GM19468 (cell line): ENCODE results near the gene MICAL2.
A peak's percentile ranks its signal among the peaks of the same experiment; 100 is the strongest.

Source experiments
- ATAC-seq: cut with Tn5 transposase; IDR thresholded peaks from one replicate; pipeline ENCODE4 v1.9.1; 2021; ENCODE audit warnings: mild to moderate bottlenecking, moderate library complexity, moderate number of reproducible peaks; ENCODE audit not compliant: unreplicated experiment; ENCODE audit errors: extremely low read depth

MICAL2 gene

DNA sequence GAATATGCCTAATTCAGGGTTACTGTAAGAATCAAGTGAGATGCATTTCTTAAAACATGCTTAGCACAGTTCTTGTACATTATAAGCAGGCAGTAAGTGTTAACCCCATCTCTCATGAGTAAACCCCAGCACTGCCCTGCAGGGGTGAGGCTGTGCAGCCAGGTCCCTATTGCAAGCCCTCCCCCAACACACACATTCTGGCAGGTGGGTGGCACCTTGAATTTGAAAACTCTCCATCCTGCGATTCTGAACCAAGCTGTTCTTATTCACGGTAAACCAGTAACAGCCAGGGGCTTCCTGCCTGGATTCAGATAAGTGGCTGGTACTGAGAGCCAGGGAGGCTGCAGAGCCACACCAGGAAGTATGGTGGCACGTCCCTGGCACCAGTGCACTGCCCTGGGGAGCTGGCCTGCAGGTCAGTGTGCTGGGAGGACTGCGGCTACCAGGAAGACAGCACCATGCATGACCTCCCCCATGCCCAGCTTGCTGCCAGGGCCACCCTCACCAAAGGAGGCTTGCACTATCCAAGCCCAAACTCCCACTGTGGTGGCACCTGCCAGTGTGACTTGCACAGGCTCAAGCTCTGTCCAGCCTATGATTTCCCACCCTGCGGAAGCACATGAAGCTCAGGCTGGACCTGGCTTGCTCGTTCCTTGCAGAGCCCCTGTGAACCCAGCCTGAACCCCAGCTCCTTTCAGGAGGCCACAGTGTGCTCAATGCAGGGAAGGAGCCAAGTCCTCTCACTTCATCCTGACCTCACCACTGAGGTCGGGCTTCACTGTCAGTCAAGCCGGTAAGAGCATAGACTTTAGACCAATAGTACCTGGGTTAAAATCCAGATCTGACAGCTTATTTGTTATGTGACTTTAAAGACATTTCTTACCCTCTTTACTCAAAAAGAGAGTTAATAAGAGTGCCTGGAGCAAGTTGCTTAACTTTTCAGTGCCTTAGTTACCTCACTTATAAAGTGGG is 88.1 kb downstream of the MICAL2 start:
- ATAC-seq, result no peak

DNA sequence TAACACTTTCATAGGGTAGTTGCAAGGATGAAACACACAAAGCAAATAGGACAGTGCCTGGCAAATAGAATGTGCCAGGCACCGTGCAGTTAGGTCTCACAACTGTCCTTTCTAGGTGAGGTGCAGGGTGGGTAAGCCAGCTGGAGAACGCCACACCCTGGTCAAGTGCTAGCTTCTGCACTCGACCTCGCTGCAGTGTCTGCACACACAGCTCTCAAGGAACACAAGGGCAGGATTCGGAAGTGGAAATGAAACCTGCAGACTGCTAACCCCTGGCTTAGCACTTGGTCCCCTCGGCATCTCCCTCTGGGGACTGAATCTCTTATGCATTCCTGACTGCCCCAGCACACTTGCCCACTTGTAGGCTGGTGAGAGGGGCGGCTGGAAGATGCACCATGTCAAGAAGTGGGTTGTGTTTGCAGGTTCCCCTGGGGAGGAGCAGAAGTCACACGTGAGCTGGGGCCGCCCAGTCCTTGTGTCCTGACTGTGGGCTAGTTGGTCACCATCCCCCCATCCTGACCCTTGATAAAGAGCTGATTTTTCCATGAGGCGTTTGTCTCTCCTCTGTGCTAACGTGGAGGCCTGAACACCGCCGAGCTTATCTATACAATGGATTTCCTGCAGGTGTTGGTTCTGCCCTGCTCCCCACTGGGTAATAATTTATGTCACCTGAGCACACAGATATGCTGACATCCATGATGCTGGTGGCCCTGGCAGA is 89.0 kb downstream of the MICAL2 start:
- ATAC-seq, result no peak

DNA sequence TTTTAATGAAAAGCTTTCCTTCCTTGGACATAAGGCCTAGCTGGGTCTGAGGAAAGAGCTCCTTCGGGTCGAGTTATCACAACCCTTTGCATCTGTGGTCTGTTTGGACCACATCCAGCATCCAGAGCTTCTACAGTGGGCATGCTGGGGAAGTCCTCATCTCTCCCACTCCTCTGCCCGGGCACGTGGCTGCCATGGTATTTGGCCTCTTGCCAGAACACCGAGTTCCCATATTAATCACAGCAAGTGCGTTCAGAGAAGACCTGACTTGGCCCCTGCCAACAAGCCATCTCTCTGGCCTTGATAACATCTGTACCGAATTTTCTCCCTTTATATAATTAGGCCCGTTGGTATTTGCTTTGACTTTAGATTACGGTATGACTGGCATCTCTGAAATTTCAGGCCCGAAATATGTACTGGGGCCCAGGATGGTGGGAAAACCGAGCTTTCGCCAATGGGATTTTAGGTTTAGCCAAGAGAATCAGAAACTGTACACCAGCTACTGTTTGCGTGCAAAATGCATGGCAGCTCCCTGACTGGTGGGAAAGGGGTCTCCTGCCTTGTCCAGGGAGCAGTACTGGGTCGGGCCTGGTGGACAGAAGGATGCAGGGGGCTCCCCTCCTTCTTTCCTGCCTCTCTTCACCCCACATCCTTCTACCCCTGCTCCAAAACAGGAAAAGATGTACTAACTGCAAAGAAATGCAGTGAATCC is 90.0 kb downstream of the MICAL2 start:
- ATAC-seq, result no peak

DNA sequence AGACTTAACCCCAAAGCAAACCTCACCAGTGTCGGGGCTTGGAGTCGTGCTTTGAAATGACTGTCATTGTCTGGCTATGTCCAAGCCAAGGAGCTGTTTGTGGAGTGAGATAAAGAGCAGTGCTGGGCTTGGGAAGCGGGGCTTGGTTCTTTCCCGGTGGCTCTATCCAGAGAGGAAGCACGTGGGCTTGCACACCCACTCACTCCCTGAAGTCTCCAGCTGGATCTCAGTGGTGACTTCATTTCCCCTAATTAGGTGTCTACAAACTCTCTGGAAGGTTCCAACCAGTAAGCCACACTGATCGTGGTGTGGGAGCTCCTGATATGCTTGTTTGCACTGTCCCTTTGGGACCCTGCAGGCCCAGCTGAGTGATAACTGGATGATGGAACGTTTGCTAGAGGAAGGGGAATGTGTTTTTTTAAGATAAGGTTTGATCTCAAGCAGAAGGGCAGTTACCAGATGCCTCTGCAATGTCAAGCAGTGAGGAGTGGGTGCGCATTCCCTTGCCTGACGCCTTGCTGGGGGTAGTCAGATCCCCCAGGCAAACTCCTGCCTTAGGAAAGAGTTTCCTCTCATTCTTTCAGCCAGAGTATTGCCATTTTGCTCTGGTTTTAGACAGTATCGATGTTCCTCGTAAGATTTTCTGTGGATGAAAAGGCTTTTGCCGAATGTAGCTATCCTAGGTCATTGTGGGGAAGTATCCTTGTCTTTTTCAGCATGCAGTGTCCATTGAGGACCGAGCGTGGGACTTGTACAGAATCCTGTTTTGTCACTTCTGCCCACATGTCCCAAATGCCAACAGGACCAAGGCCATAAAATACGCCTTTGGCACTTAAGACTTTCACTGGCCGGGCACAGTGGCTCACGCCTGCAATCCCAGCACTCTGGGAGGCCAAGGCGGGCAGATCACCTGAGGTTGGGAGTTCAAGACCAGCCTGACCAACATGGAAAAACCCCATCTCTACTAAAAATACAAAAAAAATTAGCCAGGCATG is 90.9 kb downstream of the MICAL2 start:
- ATAC-seq, result no peak

DNA sequence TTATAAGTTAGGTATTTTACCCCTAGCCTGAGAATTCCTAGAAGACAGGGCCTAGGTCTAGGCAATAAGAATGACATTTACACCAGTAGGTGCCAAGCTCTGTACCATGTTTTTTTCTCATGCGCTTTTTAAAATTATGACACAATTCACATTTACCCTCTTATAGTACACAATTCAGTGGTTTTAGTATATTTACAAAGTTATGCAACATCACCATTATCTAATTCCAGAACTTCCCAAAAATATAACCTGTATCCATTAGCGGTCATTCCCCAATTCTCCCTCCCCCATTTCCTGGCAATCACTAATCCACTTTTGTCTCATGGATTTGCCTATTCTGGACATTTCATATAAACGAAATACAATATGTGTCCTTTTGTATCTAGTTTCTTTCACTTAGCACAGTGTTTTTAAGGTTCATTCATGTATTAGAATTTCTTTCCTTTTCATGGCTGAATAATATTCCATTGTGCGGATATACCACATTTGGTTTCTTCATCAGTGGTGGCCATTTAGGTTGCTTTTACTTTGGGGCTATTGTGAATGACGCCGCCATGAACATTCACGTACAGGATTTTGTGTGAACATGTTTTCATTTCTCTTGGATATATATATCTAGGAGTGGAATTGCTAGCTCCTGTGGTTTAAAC is 92.4 kb downstream of the MICAL2 start:
- ATAC-seq, result no peak

DNA sequence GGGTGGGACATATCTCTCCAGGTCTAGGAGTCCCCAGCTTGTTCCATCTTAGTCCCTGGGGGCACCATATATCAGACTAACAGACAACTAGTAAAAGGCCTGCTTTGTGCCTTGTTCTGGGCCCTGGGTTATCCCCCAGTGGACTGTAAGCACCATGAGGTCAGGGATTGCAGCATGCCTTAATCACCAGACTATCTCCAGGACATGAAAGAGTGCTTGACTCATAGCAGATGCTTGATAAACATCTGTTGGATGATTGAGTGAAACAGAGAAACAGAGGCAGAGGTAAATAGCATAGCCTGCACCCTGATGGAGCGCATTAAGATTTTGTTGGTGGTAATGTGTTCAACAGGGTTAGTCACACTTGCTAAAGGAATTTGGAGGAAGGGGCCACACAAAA is 94.1 kb downstream of the MICAL2 start:
- no peak for ATAC-seq

DNA sequence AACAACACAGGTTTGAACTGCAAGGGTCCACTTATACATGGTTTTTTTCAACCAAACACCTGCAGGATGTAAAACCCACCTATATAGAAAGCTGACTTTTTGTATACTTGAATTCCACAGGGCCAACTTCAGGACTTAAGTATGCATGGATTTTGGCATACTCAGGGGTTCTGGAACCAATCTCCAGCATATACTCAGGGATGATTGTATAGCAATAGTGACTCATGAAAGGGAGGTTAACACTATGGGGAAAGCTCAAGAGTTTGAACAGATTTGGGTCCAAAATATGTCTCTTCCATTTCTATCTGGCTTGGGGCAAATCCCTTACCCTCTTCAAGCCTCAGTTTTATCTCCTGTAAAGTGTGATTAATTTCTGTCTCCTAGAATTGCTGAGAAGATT is 94.9 kb downstream of the MICAL2 start:
- no peak for ATAC-seq

DNA sequence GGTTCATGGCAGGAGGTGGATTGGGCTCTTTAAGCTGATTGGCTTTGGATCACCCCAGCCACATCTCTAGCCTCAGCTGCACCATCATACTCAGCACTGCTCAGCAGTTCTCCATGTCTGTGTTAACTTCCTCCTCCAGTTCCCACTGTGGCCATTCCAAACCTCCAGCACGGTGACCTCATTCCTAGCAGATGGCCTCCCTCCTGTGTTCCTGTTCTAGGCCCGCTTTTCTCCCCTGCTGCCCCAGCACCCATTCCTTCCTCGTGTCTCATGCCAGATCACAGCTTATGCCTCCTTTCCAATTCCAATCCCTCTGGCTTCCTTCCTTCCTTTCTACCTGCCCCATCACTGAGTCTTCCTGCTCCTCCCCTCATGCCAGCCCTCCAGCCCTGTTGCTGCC is 96.1 kb downstream of the MICAL2 start:
- ATAC-seq, result no peak

DNA sequence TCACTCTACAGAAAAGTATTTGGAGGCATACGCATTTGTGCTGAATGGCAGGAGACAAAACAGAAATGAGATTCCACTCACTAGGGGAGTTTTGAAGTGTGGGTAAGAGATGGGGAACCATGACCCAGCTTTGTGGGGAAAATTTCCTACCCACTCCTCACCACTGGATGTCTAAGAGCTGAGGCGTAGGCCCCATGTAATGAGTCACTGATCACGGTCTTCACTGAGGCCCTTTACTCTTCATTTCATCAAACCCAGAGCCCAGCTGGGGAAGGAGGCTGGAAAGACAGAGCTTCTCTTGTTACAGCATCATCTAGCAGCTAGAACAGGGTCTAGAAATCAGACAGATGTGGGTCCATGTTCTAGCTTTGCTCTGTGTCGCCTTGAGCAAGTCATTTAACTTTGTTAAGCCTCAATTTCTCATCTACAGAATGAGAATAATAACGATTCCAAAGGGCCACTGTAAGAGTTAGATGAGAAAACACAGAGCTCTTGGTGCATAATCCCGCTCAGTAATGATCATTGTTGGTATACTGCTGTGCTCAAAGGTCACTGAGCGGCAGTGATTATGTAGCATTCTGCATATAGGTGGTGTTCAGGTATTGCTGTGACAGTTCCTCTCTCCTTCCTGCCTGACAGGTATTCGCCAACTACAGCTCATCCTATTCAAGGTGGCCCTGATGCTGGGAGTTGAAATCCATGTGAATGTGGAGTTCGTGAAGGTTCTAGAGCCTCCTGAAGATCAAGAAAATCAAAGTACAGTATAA is 97.2 kb downstream of the MICAL2 start:
- ATAC-seq, result peak; percentile 35

DNA sequence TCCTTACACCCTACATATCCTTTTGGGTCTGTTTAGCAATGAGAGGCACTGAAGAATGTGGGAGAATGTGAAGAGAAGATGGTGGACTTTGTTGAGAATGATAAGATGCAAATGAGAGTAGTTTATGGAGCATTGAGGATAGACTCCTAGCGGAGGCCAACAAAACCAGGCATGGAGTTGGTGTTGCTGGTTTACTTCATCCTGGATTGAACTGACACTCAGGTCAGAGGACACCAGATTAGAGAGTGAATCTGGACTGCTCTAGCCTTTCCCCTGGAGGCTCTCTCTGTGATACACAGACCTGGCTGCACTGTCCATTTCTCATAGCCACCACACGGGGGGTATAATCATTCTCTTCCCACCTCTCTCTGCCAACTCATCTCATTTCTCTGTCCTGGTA is 98.7 kb downstream of the MICAL2 start:
- no peak for ATAC-seq

DNA sequence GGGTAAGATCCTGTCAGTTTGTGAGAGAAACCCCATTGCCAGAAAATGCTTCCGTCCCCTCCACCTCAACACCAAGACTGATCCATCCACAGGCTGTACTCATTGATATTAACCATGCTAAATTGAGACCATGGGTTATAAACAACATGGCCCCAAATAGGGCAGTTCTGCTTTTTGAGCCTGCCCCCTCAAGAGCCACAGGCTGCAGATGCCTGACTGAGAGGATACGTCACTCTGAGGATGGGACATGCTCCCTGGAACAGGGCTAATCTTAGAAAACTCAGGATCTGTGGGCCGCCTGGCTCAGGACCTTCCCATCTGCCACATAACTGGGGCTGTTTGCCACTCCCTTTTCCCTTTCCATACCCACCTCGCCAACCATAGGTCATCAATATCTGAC is 99.8 kb downstream of the MICAL2 start:
- no peak for ATAC-seq

DNA sequence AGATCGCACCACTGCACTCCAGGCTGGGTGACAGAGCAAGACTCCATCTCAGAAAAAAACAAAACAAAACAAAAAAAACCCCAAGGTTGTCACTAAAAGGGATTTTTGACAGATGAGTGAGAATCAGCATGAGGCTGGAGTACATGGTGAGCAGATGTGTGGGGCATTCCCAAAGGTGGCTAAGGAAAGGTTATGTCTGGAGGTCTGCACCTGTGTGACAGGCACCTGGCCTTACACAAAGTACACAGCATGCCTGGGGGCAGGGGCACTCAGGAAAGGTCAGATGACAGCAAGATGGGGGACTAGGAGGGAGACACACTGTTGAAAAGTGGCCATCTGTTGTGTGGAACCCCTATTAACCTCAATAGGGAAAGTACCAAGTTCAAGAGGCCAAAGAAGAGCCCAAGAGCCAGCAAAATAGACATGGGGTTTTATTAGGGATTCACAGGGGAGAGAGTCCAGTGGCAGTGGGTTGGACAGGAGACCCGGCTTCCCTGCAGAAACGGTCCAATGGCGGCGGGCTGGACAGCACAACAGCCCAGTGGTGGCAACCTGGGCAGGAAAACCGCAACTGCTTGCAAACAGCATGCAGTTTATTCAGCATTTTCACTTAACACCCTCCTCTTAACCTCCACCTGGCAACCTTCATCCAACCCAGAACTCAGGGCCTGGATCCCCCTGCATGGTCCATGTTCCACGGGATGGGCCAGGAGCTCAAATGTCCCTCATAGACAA is 101.1 kb downstream of the MICAL2 start:
- no peak for ATAC-seq

DNA sequence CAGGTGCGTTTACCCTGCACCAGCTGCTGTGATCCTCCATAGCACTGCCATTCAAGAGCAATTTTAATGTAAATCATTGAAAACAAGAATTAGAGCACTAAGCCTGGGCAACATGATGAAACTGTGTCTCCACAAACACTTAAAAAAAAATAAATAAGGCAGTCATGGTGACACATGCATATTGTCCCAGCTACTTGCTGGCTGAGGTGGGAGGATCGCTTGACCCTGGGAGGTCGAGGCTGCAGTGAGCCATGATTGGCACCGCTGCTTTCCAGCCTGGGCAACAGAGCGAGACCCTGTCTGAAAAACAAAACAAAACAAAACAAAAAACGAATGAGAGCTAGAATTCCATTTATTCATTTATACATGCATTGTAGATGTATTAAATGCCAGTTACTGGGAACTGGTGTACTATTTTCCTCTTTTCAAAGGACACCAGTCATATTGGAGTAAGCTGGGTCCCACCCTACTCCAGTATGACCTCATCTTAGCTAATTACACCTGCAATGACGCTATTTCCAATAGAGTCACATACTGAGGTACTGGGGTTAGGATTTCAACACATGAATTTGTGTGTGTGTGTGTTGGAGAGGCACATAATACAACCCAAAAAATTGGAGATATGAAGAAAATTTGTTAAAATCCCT is 101.9 kb downstream of the MICAL2 start:
- no peak for ATAC-seq

DNA sequence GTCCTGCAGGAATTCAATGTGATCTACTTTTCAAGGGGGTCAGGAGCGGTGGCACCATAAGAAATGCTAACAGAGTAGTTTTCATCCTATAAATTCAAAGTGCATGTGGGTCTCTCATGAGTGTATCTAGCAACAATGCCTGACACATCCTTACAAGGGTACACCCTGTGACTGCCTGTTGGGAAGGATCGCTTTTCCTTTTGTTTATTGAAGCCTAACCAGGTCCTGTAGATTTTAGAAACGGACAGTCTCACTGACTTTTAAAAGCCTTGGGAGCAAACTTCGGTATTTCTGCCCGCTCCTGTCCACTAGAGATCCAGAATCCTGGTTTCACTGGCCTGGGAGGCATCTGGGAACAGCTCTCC is 102.4 kb downstream of the MICAL2 start:
- ATAC-seq, result no peak

DNA sequence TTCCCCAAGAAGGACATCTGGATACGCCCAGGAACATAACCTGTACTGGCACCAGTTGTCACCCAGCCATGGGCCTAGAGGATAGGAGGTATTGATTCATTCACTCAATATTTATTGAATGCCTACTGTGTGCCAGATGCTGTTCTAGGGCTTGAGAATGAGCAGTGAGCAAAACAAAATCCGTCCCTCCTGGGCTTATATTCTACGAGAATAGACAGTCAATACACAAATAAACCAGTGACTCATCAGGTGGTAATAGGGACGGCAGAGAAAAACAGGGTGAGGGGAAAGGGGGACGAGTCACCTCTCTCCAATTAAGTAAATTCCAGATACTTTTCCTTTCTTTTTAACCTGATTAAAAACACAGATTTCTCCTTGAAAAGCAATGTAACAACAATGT is 103.5 kb downstream of the MICAL2 start:
- ATAC-seq, result no peak

DNA sequence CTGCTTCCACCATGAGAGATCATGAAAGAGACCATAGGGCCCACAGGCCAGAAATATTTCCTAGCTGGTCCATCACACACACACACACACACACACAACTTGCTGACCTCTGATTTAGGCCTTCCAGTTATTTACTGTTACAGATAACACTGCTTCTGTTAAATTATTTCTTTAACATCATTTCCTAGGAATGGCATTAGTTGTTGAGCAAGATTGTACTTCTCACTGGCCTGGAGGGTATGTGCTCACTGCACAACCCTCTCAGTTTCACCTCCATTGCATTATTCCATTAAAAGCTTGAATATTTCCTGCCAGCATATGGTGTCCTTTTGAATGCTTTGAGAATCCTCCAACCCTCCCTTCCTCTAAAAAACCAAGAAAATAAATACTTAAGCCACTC is 104.4 kb downstream of the MICAL2 start:
- ATAC-seq, result no peak

DNA sequence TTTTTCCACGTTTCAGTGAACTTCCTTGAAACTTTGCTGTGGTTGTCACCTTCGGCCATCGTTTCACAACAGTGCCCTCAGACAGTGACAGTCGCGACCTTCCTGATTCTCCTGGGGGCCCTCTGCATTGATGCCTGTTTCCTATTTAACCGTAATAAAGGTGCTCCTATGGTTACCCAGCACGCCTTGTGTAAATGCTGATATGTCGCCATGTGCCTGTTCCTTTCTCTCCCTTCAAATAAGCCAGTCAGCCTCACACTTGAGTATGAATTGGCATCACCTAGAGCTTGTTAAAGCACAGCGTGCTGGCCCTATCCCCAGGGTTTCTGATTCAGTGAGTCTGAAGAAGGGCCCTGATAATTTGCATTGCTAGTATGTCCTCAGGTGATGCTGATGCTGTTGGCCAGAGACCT is 104.8 kb downstream of the MICAL2 start:
- no peak for ATAC-seq
